ENCODE results near the gene THBS4. TPM values are rescaled to one million over a fixed set of nuclear protein-coding genes. Genes with fewer than 3 reads are reported as not detected.

Gene THBS4
- total and polyA plus RNA-seq, 3 experiments from 2014 or later, result 0.55 to 0.98 TPM; not detected in 1

- peak overlapping the region in 3 of 8 donors; percentile 23 to 88 (median 69) for H3K27ac Mint-ChIP-seq
- no peak overlapping the region for H3K27ac ChIP-seq (ENCODE audit: low read depth, low read length)
- H3K36me3 Mint-ChIP-seq, result peaks cover 15 to 30% (median 15%) of the 10 kb centered on the region in 3 donors
- peaks cover 31 to 60% (median 48%) of the 10 kb centered on the region in 3 donors for H3K4me1 Mint-ChIP-seq
- H3K9me3 ChIP-seq (ENCODE audit: low read length), result no peaks in the 10 kb centered on the region
- H3K4me1 ChIP-seq (ENCODE audit: insufficient read depth, low read length), result peaks cover 22% of the 10 kb centered on the region
- no peaks in the 10 kb centered on the region for H3K36me3 ChIP-seq (ENCODE audit: insufficient read depth, low read length)
- peak overlapping the region in 2 of 7 donors; percentile 12 to 49 for H3K4me3 Mint-ChIP-seq
- ChIA-PET CTCF (interaction anchor here (0.8 to 1.3 kb wide), 4 partner anchors 15 to 79 kb away, joined by 3 to 5 read pairs (median 4); no protein-coding TSS in a partner anchor), POLR2A (no interaction called here)
- H3K4me3 ChIP-seq (ENCODE audit: low read length), result no peak overlapping the region
- peaks cover 0 to 2% of the 10 kb centered on the region in 2 donors for H3K27me3 Mint-ChIP-seq
- H3K27me3 ChIP-seq (ENCODE audit: insufficient read depth, low read length, poor library complexity, severe bottlenecking), result no peaks in the 10 kb centered on the region
- DNase-seq, result no peak
- peaks cover 0 to 7% (median 6%) of the 10 kb centered on the region in 5 donors for H3K9me3 Mint-ChIP-seq
Measured at GRCh38 chr5:80116465-80116864, 81.3 kb downstream of the THBS4 start.

- no peak overlapping the region for H3K4me3 ChIP-seq (ENCODE audit: low read length)
- no peak overlapping the region for H3K27ac ChIP-seq (ENCODE audit: low read depth, low read length)
- Mint-ChIP-seq H3K4me3 (peak overlapping the region in 2 of 7 donors; percentile 14 to 25), H3K27me3 (peaks cover 0 to 2% of the 10 kb centered on the region in 2 donors), H3K36me3 (peaks cover 10 to 24% (median 15%) of the 10 kb centered on the region in 3 donors), H3K27ac (peak overlapping the region in 3 of 8 donors; percentile 58 to 80 (median 61)), H3K4me1 (peaks cover 33 to 64% (median 44%) of the 10 kb centered on the region in 3 donors), H3K9me3 (peaks cover 0 to 7% (median 6%) of the 10 kb centered on the region in 5 donors)
- H3K27me3 ChIP-seq (ENCODE audit: insufficient read depth, low read length, poor library complexity, severe bottlenecking), result no peaks in the 10 kb centered on the region
- POLR2A ChIA-PET, result interaction anchor here (0.7 to 1.9 kb wide), 4 partner anchors 19 to 138 kb away, joined by 3 to 5 read pairs (median 4); partner anchors contain the start of gene SERINC5
- CTCF ChIA-PET, result interaction anchor here (0.6 to 1.9 kb wide), 3 partner anchors 16 to 170 kb away, joined by 3 to 6 read pairs (median 5); no protein-coding TSS in a partner anchor
- peaks cover 22% of the 10 kb centered on the region for H3K4me1 ChIP-seq (ENCODE audit: insufficient read depth, low read length)
- DNase-seq, result no peak
- H3K9me3 ChIP-seq (ENCODE audit: low read length), result no peaks in the 10 kb centered on the region
- no peaks in the 10 kb centered on the region for H3K36me3 ChIP-seq (ENCODE audit: insufficient read depth, low read length)
Measured at GRCh38 chr5:80117446-80117845, 82.3 kb downstream of the THBS4 start.

GRCh38 chr5:80119372-80119771 is 84.2 kb downstream of the THBS4 start:
- H3K27ac ChIP-seq (ENCODE audit: low read depth, low read length), result no peak overlapping the region
- no peak overlapping the region for H3K4me3 ChIP-seq (ENCODE audit: low read length)
- peaks cover 39 to 68% (median 45%) of the 10 kb centered on the region in 3 donors for H3K4me1 Mint-ChIP-seq
- peaks cover 25% of the 10 kb centered on the region for H3K4me1 ChIP-seq (ENCODE audit: insufficient read depth, low read length)
- peaks cover 0 to 5% (median 4%) of the 10 kb centered on the region in 5 donors for H3K9me3 Mint-ChIP-seq
- ChIA-PET CTCF (interaction anchor here (0.8 to 1.4 kb wide), 3 partner anchors 36 to 188 kb away, joined by 3 read pairs; no protein-coding TSS in a partner anchor), POLR2A (interaction anchor here (1.5 kb wide), 1 partner anchor 138 kb away, joined by 5 read pairs; no protein-coding TSS in a partner anchor)
- no peak overlapping the region for H3K4me3 Mint-ChIP-seq
- H3K27me3 Mint-ChIP-seq, result peaks cover 0 to 2% of the 10 kb centered on the region in 2 donors
- no peak for DNase-seq
- no peaks in the 10 kb centered on the region for H3K36me3 ChIP-seq (ENCODE audit: insufficient read depth, low read length)
- H3K27ac Mint-ChIP-seq, result no peak overlapping the region
- H3K9me3 ChIP-seq (ENCODE audit: low read length), result no peaks in the 10 kb centered on the region
- H3K27me3 ChIP-seq (ENCODE audit: insufficient read depth, low read length, poor library complexity, severe bottlenecking), result no peaks in the 10 kb centered on the region
- peaks cover 6 to 13% (median 9%) of the 10 kb centered on the region in 3 donors for H3K36me3 Mint-ChIP-seq

GRCh38 chr5:80122579-80122978 is 87.4 kb downstream of the THBS4 start:
- peaks cover 9 to 17% (median 11%) of the 10 kb centered on the region in 3 donors for H3K36me3 Mint-ChIP-seq
- ChIA-PET POLR2A (no interaction called here), CTCF (interaction anchor here (0.8 to 1.6 kb wide), 2 partner anchors 12 to 32 kb away, joined by 3 read pairs; no protein-coding TSS in a partner anchor)
- DNase-seq, result no peak
- Histone ChIP-seq H3K36me3 (ENCODE audit: insufficient read depth, low read length) (no peaks in the 10 kb centered on the region), H3K27me3 (ENCODE audit: insufficient read depth, low read length, poor library complexity, severe bottlenecking) (no peaks in the 10 kb centered on the region), H3K4me1 (ENCODE audit: insufficient read depth, low read length) (peaks cover 26% of the 10 kb centered on the region), H3K4me3 (ENCODE audit: low read length) (no peak overlapping the region), H3K9me3 (ENCODE audit: low read length) (no peaks in the 10 kb centered on the region), H3K27ac (ENCODE audit: low read depth, low read length) (no peak overlapping the region)
- peak overlapping the region in 2 of 8 donors; percentile 17 to 69 for H3K27ac Mint-ChIP-seq
- H3K4me1 Mint-ChIP-seq, result peaks cover 36 to 63% (median 40%) of the 10 kb centered on the region in 3 donors
- H3K9me3 Mint-ChIP-seq, result peaks cover 0 to 3% (median 2%) of the 10 kb centered on the region in 5 donors
- no peak overlapping the region for H3K4me3 Mint-ChIP-seq
- H3K27me3 Mint-ChIP-seq, result peaks cover 0 to 3% of the 10 kb centered on the region in 2 donors

GRCh38 chr5:80124121-80124918 is 89.2 kb downstream of the THBS4 start:
- H3K9me3 ChIP-seq (ENCODE audit: low read length), result no peaks in the 10 kb centered on the region
- peaks cover 31 to 63% (median 32%) of the 10 kb centered on the region in 3 donors for H3K4me1 Mint-ChIP-seq
- H3K4me1 ChIP-seq (ENCODE audit: insufficient read depth, low read length), result peaks cover 24% of the 10 kb centered on the region
- H3K36me3 ChIP-seq (ENCODE audit: insufficient read depth, low read length), result no peaks in the 10 kb centered on the region
- no peak overlapping the region for H3K4me3 Mint-ChIP-seq
- H3K27me3 Mint-ChIP-seq, result peaks cover 0 to 2% of the 10 kb centered on the region in 2 donors
- no peak overlapping the region for H3K4me3 ChIP-seq (ENCODE audit: low read length)
- DNase-seq, result no peak
- H3K9me3 Mint-ChIP-seq, result no peaks in the 10 kb centered on the region
- POLR2A ChIA-PET, result no interaction called here
- CTCF ChIA-PET, result interaction anchor here (0.6 to 2.5 kb wide), 4 partner anchors 12 to 184 kb away, joined by 3 to 8 read pairs (median 4); no protein-coding TSS in a partner anchor
- H3K27me3 ChIP-seq (ENCODE audit: insufficient read depth, low read length, poor library complexity, severe bottlenecking), result no peaks in the 10 kb centered on the region
- H3K36me3 Mint-ChIP-seq, result peaks cover 7 to 22% (median 11%) of the 10 kb centered on the region in 3 donors
- H3K27ac ChIP-seq (ENCODE audit: low read depth, low read length), result no peak overlapping the region
- H3K27ac Mint-ChIP-seq, result peak overlapping the region in 3 of 8 donors; percentile 16 to 32 (median 21)

- CTCF ChIA-PET, result interaction anchor here (0.6 to 2.5 kb wide), 4 partner anchors 9 to 183 kb away, joined by 3 to 8 read pairs (median 5); no protein-coding TSS in a partner anchor
- no peak for DNase-seq
- peaks cover 7 to 22% (median 11%) of the 10 kb centered on the region in 3 donors for H3K36me3 Mint-ChIP-seq
- no peaks in the 10 kb centered on the region for H3K27me3 ChIP-seq (ENCODE audit: insufficient read depth, low read length, poor library complexity, severe bottlenecking)
- no peaks in the 10 kb centered on the region for H3K36me3 ChIP-seq (ENCODE audit: insufficient read depth, low read length)
- H3K4me3 Mint-ChIP-seq, result peak overlapping the region in 5 of 7 donors; percentile 3 to 60 (median 24)
- peak overlapping the region; percentile 24 for H3K4me3 ChIP-seq (ENCODE audit: low read length)
- no peak overlapping the region for H3K27ac ChIP-seq (ENCODE audit: low read depth, low read length)
- POLR2A ChIA-PET, result interaction anchor here (0.6 to 1.2 kb wide), 3 partner anchors 11 to 65 kb away, joined by 3 to 5 read pairs (median 5); no protein-coding TSS in a partner anchor
- peak overlapping the region in 7 of 8 donors; percentile 2 to 69 (median 24) for H3K27ac Mint-ChIP-seq
- peaks cover 0 to 2% of the 10 kb centered on the region in 2 donors for H3K27me3 Mint-ChIP-seq
- H3K9me3 Mint-ChIP-seq, result no peaks in the 10 kb centered on the region
- peaks cover 24% of the 10 kb centered on the region for H3K4me1 ChIP-seq (ENCODE audit: insufficient read depth, low read length)
- H3K9me3 ChIP-seq (ENCODE audit: low read length), result no peaks in the 10 kb centered on the region
- H3K4me1 Mint-ChIP-seq, result peaks cover 31 to 55% (median 32%) of the 10 kb centered on the region in 3 donors
Measured at GRCh38 chr5:80125022-80125961, 90.1 kb downstream of the THBS4 start.

GRCh38 chr5:80125962-80126480 is 90.9 kb downstream of the THBS4 start:
- Mint-ChIP-seq H3K4me3 (peak overlapping the region in 3 of 7 donors; percentile 17 to 60 (median 35)), H3K27ac (peak overlapping the region in 5 of 8 donors; percentile 17 to 83 (median 47)), H3K36me3 (peaks cover 7 to 24% (median 11%) of the 10 kb centered on the region in 3 donors), H3K9me3 (no peaks in the 10 kb centered on the region), H3K4me1 (peaks cover 32 to 63% (median 39%) of the 10 kb centered on the region in 3 donors), H3K27me3 (peaks cover 0 to 2% of the 10 kb centered on the region in 2 donors)
- no peak overlapping the region for H3K27ac ChIP-seq (ENCODE audit: low read depth, low read length)
- H3K36me3 ChIP-seq (ENCODE audit: insufficient read depth, low read length), result no peaks in the 10 kb centered on the region
- peak in 1 of 5 donors; percentile 31 for DNase-seq
- H3K4me1 ChIP-seq (ENCODE audit: insufficient read depth, low read length), result peaks cover 24% of the 10 kb centered on the region
- H3K4me3 ChIP-seq (ENCODE audit: low read length), result no peak overlapping the region
- no peaks in the 10 kb centered on the region for H3K27me3 ChIP-seq (ENCODE audit: insufficient read depth, low read length, poor library complexity, severe bottlenecking)
- CTCF ChIA-PET, result interaction anchor here (1.1 to 2.5 kb wide), 4 partner anchors 8 to 182 kb away, joined by 3 to 8 read pairs (median 5); no protein-coding TSS in a partner anchor
- H3K9me3 ChIP-seq (ENCODE audit: low read length), result no peaks in the 10 kb centered on the region
- POLR2A ChIA-PET, result interaction anchor here (0.6 to 1.2 kb wide), 3 partner anchors 10 to 64 kb away, joined by 3 to 5 read pairs (median 5); no protein-coding TSS in a partner anchor

Measured in CD8-positive, alpha-beta memory T cell (primary cell).